Neutrophil (primary cell): Measurements from ENCODE around the gene PAQR5.

ENCODE experiments used
- H3K27ac ChIP-seq: fragments of 200-600 bp; sonication (generic); 2 replicates; pipeline ENCODE4 v1.5.1; 2016; ENCODE audit warnings: mild to moderate bottlenecking, moderate library complexity
- H3K27me3 ChIP-seq: fragments of 200-600 bp; sonication (generic); 2 replicates; pipeline ENCODE4 v1.6.0; 2016; ENCODE audit warnings: mild to moderate bottlenecking
- H3K36me3 ChIP-seq: fragments of 200-600 bp; sonication (generic); 2 replicates; pipeline ENCODE4 v1.5.1; 2017
- H3K4me1 ChIP-seq, 2 experiments: fragments of 200-600 bp in 1 of 2; sonication (generic) in 1 of 2; 1 replicate in 1 of 2; 2 replicates in 1 of 2; pipeline versions ENCODE4 v1.5.1 to v1.6.1; 2013 to 2016; ENCODE audit warnings: low read depth in 1 of 2, low read length in 1 of 2, mild to moderate bottlenecking in 1 of 2, moderate library complexity in 1 of 2; ENCODE audit not compliant: control insufficient read depth in 1 of 2, insufficient read depth in 1 of 2
- H3K4me3 ChIP-seq, 2 experiments: fragments of 200-600 bp in 1 of 2; sonication (generic) in 1 of 2; 1 replicate in 1 of 2; 2 replicates in 1 of 2; pipeline ENCODE4 v1.5.1; 2013 to 2016; ENCODE audit warnings: low read depth in 1 of 2, low read length in 1 of 2, mild to moderate bottlenecking in 1 of 2, moderate library complexity in 1 of 2
- H3K9me3 ChIP-seq: fragments of 200-600 bp; sonication (generic); 2 replicates; pipeline ENCODE4 v1.5.1; 2016
- CTCF ChIP-seq: fragments of 200-600 bp; sonication (generic); IDR thresholded peaks from 2 replicates; pipeline ENCODE4 v1.5.1; 2016; ENCODE audit warnings: antibody characterized with exemption

PAQR5 gene

GRCh38 chr15:69407719-69408400, 109.1 kb downstream of the PAQR5 start:
- no peak for TF ChIP-seq CTCF

GRCh38 chr15:69408841-69409240, 110.1 kb downstream of the PAQR5 start:
- peaks cover 19% of the 10 kb centered on the region for H3K27me3 ChIP-seq
- H3K9me3 ChIP-seq: no peaks in the 10 kb centered on the region
- TF ChIP-seq CTCF: no peak
- no peak overlapping the region for H3K4me3 ChIP-seq
- H3K36me3 ChIP-seq: no peaks in the 10 kb centered on the region
- H3K4me1 ChIP-seq: peaks cover 0 to 2% of the 10 kb centered on the region in 2 experiments
- no peak overlapping the region for H3K27ac ChIP-seq

More at GRCh38 chr15:69407719-69408400, 109.1 kb downstream of the PAQR5 start:
- H3K36me3 ChIP-seq: no peaks in the 10 kb centered on the region
- no peaks in the 10 kb centered on the region for H3K4me1 ChIP-seq
- no peak overlapping the region for H3K27ac ChIP-seq
- no peak overlapping the region for H3K4me3 ChIP-seq
- no peaks in the 10 kb centered on the region for H3K9me3 ChIP-seq
- peaks cover 13% of the 10 kb centered on the region for H3K27me3 ChIP-seq

- TF ChIP-seq CTCF: no peak
- Histone ChIP-seq H3K27ac (no peak overlapping the region), H3K4me3 (no peak overlapping the region), H3K27me3 (peaks cover 19% of the 10 kb centered on the region), H3K36me3 (no peaks in the 10 kb centered on the region), H3K4me1 (peaks cover 8 to 14% of the 10 kb centered on the region in 2 experiments), H3K9me3 (no peaks in the 10 kb centered on the region)
Observed at GRCh38 chr15:69410248-69410874, 111.6 kb downstream of the PAQR5 start.

GRCh38 chr15:69412274-69412673, 113.6 kb downstream of the PAQR5 start:
- Histone ChIP-seq H3K4me1 (peaks cover 12 to 20% of the 10 kb centered on the region in 2 experiments), H3K4me3 (no peak overlapping the region), H3K9me3 (no peaks in the 10 kb centered on the region), H3K36me3 (no peaks in the 10 kb centered on the region), H3K27me3 (peaks cover 19% of the 10 kb centered on the region), H3K27ac (no peak overlapping the region)
- no peak for TF ChIP-seq CTCF

- Histone ChIP-seq H3K27me3 (peaks cover 19% of the 10 kb centered on the region), H3K9me3 (no peaks in the 10 kb centered on the region), H3K36me3 (no peaks in the 10 kb centered on the region), H3K27ac (no peak overlapping the region), H3K4me3 (no peak overlapping the region), H3K4me1 (peaks cover 12 to 20% of the 10 kb centered on the region in 2 experiments)
- TF ChIP-seq CTCF: no peak
Observed at GRCh38 chr15:69412701-69413100, 114.0 kb downstream of the PAQR5 start.
